ENCODE results near the gene NEGR1.

DNA sequence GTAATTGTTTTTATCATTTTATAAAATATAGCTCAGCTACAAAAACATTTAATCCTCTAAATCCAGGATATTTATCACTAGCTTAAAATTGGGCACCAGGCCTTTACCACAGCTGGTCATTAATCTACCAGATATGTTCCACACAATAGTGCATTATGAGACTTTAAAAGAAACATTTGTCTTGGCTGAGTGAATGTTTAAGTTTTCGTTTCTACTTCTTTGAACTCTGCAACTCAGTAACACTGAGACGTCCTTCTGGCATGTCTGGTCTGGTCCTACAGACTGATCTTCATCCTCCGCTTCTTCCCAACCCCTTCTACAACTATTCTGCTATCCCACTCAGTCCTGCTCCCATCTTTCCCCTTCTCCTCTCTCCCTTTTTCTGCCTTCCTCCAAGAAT, 296.2 kb downstream of the NEGR1 start:
- TF ChIP-seq, protein P1, sequence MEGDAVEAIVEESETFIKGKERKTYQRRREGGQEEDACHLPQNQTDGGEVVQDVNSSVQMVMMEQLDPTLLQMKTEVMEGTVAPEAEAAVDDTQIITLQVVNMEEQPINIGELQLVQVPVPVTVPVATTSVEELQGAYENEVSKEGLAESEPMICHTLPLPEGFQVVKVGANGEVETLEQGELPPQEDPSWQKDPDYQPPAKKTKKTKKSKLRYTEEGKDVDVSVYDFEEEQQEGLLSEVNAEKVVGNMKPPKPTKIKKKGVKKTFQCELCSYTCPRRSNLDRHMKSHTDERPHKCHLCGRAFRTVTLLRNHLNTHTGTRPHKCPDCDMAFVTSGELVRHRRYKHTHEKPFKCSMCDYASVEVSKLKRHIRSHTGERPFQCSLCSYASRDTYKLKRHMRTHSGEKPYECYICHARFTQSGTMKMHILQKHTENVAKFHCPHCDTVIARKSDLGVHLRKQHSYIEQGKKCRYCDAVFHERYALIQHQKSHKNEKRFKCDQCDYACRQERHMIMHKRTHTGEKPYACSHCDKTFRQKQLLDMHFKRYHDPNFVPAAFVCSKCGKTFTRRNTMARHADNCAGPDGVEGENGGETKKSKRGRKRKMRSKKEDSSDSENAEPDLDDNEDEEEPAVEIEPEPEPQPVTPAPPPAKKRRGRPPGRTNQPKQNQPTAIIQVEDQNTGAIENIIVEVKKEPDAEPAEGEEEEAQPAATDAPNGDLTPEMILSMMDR (IDR thresholded peaks at IDR 0.05), result no peak
- no peak for TF ChIP-seq POLR2A (IDR thresholded peaks at IDR 0.05)
